Omental fat pad (tissue), 4 donors: ENCODE results near the gene RRM2. TPM values are rescaled to one million over a fixed set of nuclear protein-coding genes. Genes with fewer than 3 reads are reported as not detected.

Experiments used
- ATAC-seq: fragments of 150-250 bp; one replicate; pipeline ENCODE4 v1.9.1; 2016; ENCODE audit warnings: mild to moderate bottlenecking, moderate library complexity; ENCODE audit not compliant: low FRiP score
- DNase-seq: peaks from one replicate; pipeline ENCODE4 v3.0.0-alpha.2; 2019; ENCODE audit warnings: low spot score
- CTCF ChIP-seq, 3 donors: fragments of 450-650 bp; IDR thresholded peaks; one replicate each; pipeline ENCODE4 v1.5.1; 2016 to 2017; ENCODE audit warnings: antibody characterized with exemption in 3 of 3, mild to moderate bottlenecking in 3 of 3, moderate library complexity in 2 of 3
- total RNA-seq, 4 donors: library from RNA; depleted of rRNA; stranded (reverse); fragments of >200 nt; gene quantifications; one replicate each; pipeline ENCODE4 v1.1.0, GENCODE V29; 2016

Gene RRM2
- total RNA-seq, 4 donors from 2014 or later: 0.46 to 9.8 (median 1.5) TPM

- TF ChIP-seq CTCF (IDR thresholded peaks at IDR 0.05): no peak
- ATAC-seq (no peak), DNase-seq (no peak)
Observed at GRCh38 chr2:10165282-10165681, 42.7 kb downstream of the RRM2 start.

- DNase-seq (no peak), ATAC-seq (no peak)
- no peak for TF ChIP-seq CTCF (IDR thresholded peaks at IDR 0.05)
Observed at GRCh38 chr2:10165861-10166675, 43.5 kb downstream of the RRM2 start.

- TF ChIP-seq CTCF (IDR thresholded peaks at IDR 0.05): no peak
- no peak for DNase-seq
- no peak for ATAC-seq
Observed at GRCh38 chr2:10166676-10167292, 44.2 kb downstream of the RRM2 start.

GRCh38 chr2:10167316-10167715 is 44.8 kb downstream of the RRM2 start:
- no peak for TF ChIP-seq CTCF (IDR thresholded peaks at IDR 0.05)
- no peak for DNase-seq
- ATAC-seq: no peak

- DNase-seq (no peak), ATAC-seq (no peak)
- no peak for TF ChIP-seq CTCF (IDR thresholded peaks at IDR 0.05)
Observed at GRCh38 chr2:10168221-10168620, 45.7 kb downstream of the RRM2 start.

GRCh38 chr2:10169053-10169578 is 46.6 kb downstream of the RRM2 start:
- no peak for ATAC-seq
- DNase-seq: no peak
- no peak for TF ChIP-seq CTCF (IDR thresholded peaks at IDR 0.05)
